ENCODE results near the gene HES5. TPM values are rescaled to one million over a fixed set of nuclear protein-coding genes. Genes with fewer than 3 reads are reported as not detected.

The HES5 gene
- total RNA-seq, 1 donor from 2014 or later = 21.2 TPM

- no peak for DNase-seq
- Mint-ChIP-seq H3K27me3 (ENCODE audit: unreplicated experiment) (peaks cover 16% of the 10 kb centered on the region), H3K36me3 (ENCODE audit: unreplicated experiment) (no peaks in the 10 kb centered on the region), H3K27ac (ENCODE audit: unreplicated experiment) (peak overlapping the region; percentile 52), H3K4me1 (ENCODE audit: low read depth, unreplicated experiment) (peaks cover 15% of the 10 kb centered on the region), H3K9me3 (ENCODE audit: unreplicated experiment) (no peaks in the 10 kb centered on the region), H3K4me3 (ENCODE audit: unreplicated experiment) (peak overlapping the region; percentile 52)
- no peak for TF ChIP-seq CTCF (IDR thresholded peaks at IDR 0.05; ENCODE audit: partially characterized antibody, unreplicated experiment)
These were observed 3.3 kb upstream of the HES5 start for GRCh38 chr1:2533365-2533764.

- peaks cover 16% of the 10 kb centered on the region for H3K27me3 Mint-ChIP-seq (ENCODE audit: unreplicated experiment)
- no peaks in the 10 kb centered on the region for H3K36me3 Mint-ChIP-seq (ENCODE audit: unreplicated experiment)
- TF ChIP-seq CTCF (IDR thresholded peaks at IDR 0.05; ENCODE audit: partially characterized antibody, unreplicated experiment) = no peak
- H3K27ac Mint-ChIP-seq (ENCODE audit: unreplicated experiment) = no peak overlapping the region
- peaks cover 15% of the 10 kb centered on the region for H3K4me1 Mint-ChIP-seq (ENCODE audit: low read depth, unreplicated experiment)
- H3K9me3 Mint-ChIP-seq (ENCODE audit: unreplicated experiment) = no peaks in the 10 kb centered on the region
- H3K4me3 Mint-ChIP-seq (ENCODE audit: unreplicated experiment) = no peak overlapping the region
- no peak for DNase-seq
These were observed 2.6 kb upstream of the HES5 start for GRCh38 chr1:2532485-2533160.

- Mint-ChIP-seq H3K36me3 (ENCODE audit: unreplicated experiment) (no peaks in the 10 kb centered on the region), H3K4me3 (ENCODE audit: unreplicated experiment) (no peak overlapping the region), H3K27ac (ENCODE audit: unreplicated experiment) (no peak overlapping the region), H3K9me3 (ENCODE audit: unreplicated experiment) (no peaks in the 10 kb centered on the region), H3K4me1 (ENCODE audit: low read depth, unreplicated experiment) (peaks cover 14% of the 10 kb centered on the region), H3K27me3 (ENCODE audit: unreplicated experiment) (peaks cover 17% of the 10 kb centered on the region)
- TF ChIP-seq CTCF (IDR thresholded peaks at IDR 0.05; ENCODE audit: partially characterized antibody, unreplicated experiment) = no peak
- DNase-seq = no peak
These were observed 674 bp upstream of the HES5 start for GRCh38 chr1:2530513-2531361.

GRCh38 chr1:2528966-2529783 is 888 bp downstream of the HES5 start:
- H3K27me3 Mint-ChIP-seq (ENCODE audit: unreplicated experiment) = peaks cover 11% of the 10 kb centered on the region
- no peak for TF ChIP-seq CTCF (IDR thresholded peaks at IDR 0.05; ENCODE audit: partially characterized antibody, unreplicated experiment)
- no peaks in the 10 kb centered on the region for H3K36me3 Mint-ChIP-seq (ENCODE audit: unreplicated experiment)
- H3K27ac Mint-ChIP-seq (ENCODE audit: unreplicated experiment) = no peak overlapping the region
- H3K4me1 Mint-ChIP-seq (ENCODE audit: low read depth, unreplicated experiment) = peaks cover 18% of the 10 kb centered on the region
- H3K9me3 Mint-ChIP-seq (ENCODE audit: unreplicated experiment) = peaks cover 4% of the 10 kb centered on the region
- peak overlapping the region; percentile 61 for H3K4me3 Mint-ChIP-seq (ENCODE audit: unreplicated experiment)
- peak; percentile 70 for DNase-seq

All from glutamatergic neuron (in vitro differentiated cells).